ENCODE results near the gene GUSB.

GRCh38 chr7:65968256-65969185 lies 13.5 kb downstream of the GUSB start:
- TF ChIP-seq CTCF (conservative IDR thresholded peaks at IDR 0.05 in 1 of 2, IDR thresholded peaks at IDR 0.05 in 1 of 2; ENCODE audit: low read depth in 1 of 2, low read length in 2 of 2) (no peak), EZH2 (IDR thresholded peaks at IDR 0.05; ENCODE audit: low read length, missing control alignments) (no peak)
